PFSK-1 (cell line): ENCODE data around the gene OR6V1.

Experiments
- POLR2AphosphoS5 ChIP-seq: IDR thresholded peaks from 2 replicates; pipeline ENCODE4 v1.6.1; 2012; ENCODE audit warnings: low read depth, mild to moderate bottlenecking, control low read depth, low read length, moderate library complexity
- REST ChIP-seq, 2 experiments: IDR thresholded peaks; 2 replicates each; pipeline versions ENCODE4 v1.6.1 to v1.8.0; 2011 to 2012; ENCODE audit warnings: low read depth in 2 of 2, low read length in 2 of 2, control low read depth in 1 of 2, inconsistent platforms in 1 of 2, mild to moderate bottlenecking in 1 of 2, moderate library complexity in 1 of 2; ENCODE audit not compliant: insufficient read depth in 1 of 2
- TAF1 ChIP-seq: IDR thresholded peaks from 2 replicates; pipeline ENCODE4 v1.6.1; 2012; ENCODE audit warnings: low read length, control low read depth, borderline replicate concordance; ENCODE audit not compliant: insufficient read depth

DNA sequence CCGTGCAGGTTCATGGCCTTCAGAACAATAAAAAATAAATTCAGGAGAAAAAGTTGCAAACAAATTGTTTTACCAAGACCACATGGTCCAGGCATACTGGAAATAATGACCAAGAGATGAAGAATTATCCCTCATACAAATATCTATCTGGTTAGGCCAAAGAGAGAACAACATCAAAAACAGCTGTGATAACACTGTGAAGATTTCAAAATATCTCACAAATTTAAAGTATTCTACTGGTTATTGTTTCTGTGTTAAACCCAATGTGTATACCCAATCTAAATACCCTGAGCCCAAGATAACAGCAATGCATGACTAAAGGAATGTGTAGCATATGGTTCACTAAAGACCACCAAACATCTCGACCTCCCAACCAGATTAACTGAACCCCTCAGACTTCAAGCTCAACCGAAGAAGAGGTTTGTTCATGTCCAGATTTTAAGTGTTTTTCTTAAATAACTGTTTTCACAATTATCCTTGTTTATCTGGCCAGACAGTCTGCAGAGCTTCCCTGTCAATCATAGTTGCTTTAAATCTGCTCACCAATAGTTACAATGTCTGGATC lies 36.1 kb upstream of the OR6V1 start:
- no peak for TF ChIP-seq REST (IDR thresholded peaks at IDR 0.05; ENCODE audit: insufficient read depth in 1 of 2, low read depth in 2 of 2, low read length in 2 of 2)
- no peak for TF ChIP-seq TAF1
- TF ChIP-seq POLR2AphosphoS5 = no peak
